Neuronal stem cell (in vitro differentiated cells): Measurements from ENCODE around the gene ELAVL4.

Experiments used
- DNase-seq: peaks from one replicate; pipeline ENCODE4 v3.0.0-alpha.2; 2013; ENCODE audit warnings: low spot score
- H2AFZ ChIP-seq: one replicate; pipeline ENCODE4 v1.6.1; 2013; ENCODE audit warnings: mild to moderate bottlenecking, low read length, inconsistent platforms
- H2AK5ac ChIP-seq: 2 replicates; pipeline ENCODE4 v1.6.1; 2013; ENCODE audit warnings: low read depth, mild to moderate bottlenecking, inconsistent platforms, low read length, moderate library complexity, mixed read lengths
- H2BK120ac ChIP-seq: 2 replicates; pipeline ENCODE4 v1.6.1; 2013; ENCODE audit warnings: low read depth, mild to moderate bottlenecking, inconsistent platforms, low read length, moderate library complexity, mixed read lengths
- H2BK12ac ChIP-seq: one replicate; pipeline ENCODE4 v1.6.1; 2013; ENCODE audit warnings: low read length, inconsistent platforms
- H2BK15ac ChIP-seq: 2 replicates; pipeline ENCODE4 v1.6.1; 2013; ENCODE audit warnings: mild to moderate bottlenecking, low read length, inconsistent platforms, mixed read lengths
- H2BK5ac ChIP-seq: one replicate; pipeline ENCODE4 v1.6.1; 2013; ENCODE audit warnings: inconsistent platforms, mild to moderate bottlenecking, low read length, moderate library complexity
- H3K14ac ChIP-seq: one replicate; pipeline ENCODE4 v1.6.1; 2013; ENCODE audit warnings: low read length, inconsistent platforms
- H3K18ac ChIP-seq: 2 replicates; pipeline ENCODE4 v1.6.1; 2013; ENCODE audit warnings: low read length, inconsistent platforms
- H3K23ac ChIP-seq: 2 replicates; pipeline ENCODE4 v1.6.1; 2013; ENCODE audit warnings: low read depth, mild to moderate bottlenecking, mixed read lengths, low read length, inconsistent platforms; ENCODE audit not compliant: poor library complexity
- H3K27ac ChIP-seq: replicated peaks from 3 replicates; pipeline ENCODE4 v1.5.1; 2013; ENCODE audit warnings: low read length, inconsistent platforms
- H3K27me3 ChIP-seq, 3 experiments: 2 replicates each; pipeline ENCODE4 v1.6.1; 2013; ENCODE audit warnings: low read length in 3 of 3, mild to moderate bottlenecking in 2 of 3, inconsistent platforms in 1 of 3, low read depth in 1 of 3, mixed read lengths in 1 of 3, moderate library complexity in 1 of 3; ENCODE audit not compliant: control insufficient read depth in 3 of 3, insufficient read depth in 3 of 3
- H3K36me3 ChIP-seq, 2 donors: replicated peaks in 1 of 2; 2 replicates each; pipeline ENCODE4 v1.6.1; 2013; ENCODE audit warnings: low read length in 2 of 2; ENCODE audit not compliant: control insufficient read depth in 2 of 2, insufficient read depth in 2 of 2
- H3K4ac ChIP-seq: 2 replicates; pipeline ENCODE4 v1.6.1; 2013; ENCODE audit warnings: inconsistent platforms, mild to moderate bottlenecking, low read length, moderate library complexity
- H3K4me1 ChIP-seq, 2 donors: 1 replicate in 1 of 2; 2 replicates in 1 of 2; pipeline ENCODE4 v1.6.1; 2013; ENCODE audit warnings: low read length in 2 of 2, low read depth in 1 of 2; ENCODE audit not compliant: control insufficient read depth in 2 of 2, insufficient read depth in 1 of 2
- H3K4me2 ChIP-seq: one replicate; pipeline ENCODE4 v1.6.1; 2013; ENCODE audit warnings: mild to moderate bottlenecking, low read length, inconsistent platforms; ENCODE audit not compliant: insufficient read depth, poor library complexity, severe bottlenecking
- H3K4me3 ChIP-seq, 2 donors: 2 replicates each; pipeline ENCODE4 v1.5.1; 2013; ENCODE audit warnings: low read length in 2 of 2, mild to moderate bottlenecking in 2 of 2, inconsistent platforms in 1 of 2, moderate library complexity in 1 of 2
- H3K79me1 ChIP-seq: one replicate; pipeline ENCODE4 v1.6.1; 2013; ENCODE audit warnings: low read depth, mild to moderate bottlenecking, inconsistent platforms, low read length, moderate library complexity
- H3K9ac ChIP-seq: one replicate; pipeline ENCODE4 v1.6.1; 2013; ENCODE audit warnings: mild to moderate bottlenecking, low read depth, low read length, inconsistent platforms; ENCODE audit not compliant: poor library complexity
- H3K9me3 ChIP-seq, 2 donors: replicated peaks in 1 of 2; 2 replicates each; pipeline versions ENCODE3 to v1.6.1; 2013; ENCODE audit warnings: low read length in 2 of 2, mild to moderate bottlenecking in 2 of 2, inconsistent platforms in 1 of 2, low read depth in 1 of 2, mixed read lengths in 1 of 2, moderate library complexity in 1 of 2; ENCODE audit not compliant: control insufficient read depth in 2 of 2, insufficient read depth in 1 of 2
- H4K8ac ChIP-seq: one replicate; pipeline ENCODE4 v1.6.1; 2013; ENCODE audit warnings: low read depth, mild to moderate bottlenecking, inconsistent platforms, low read length, moderate library complexity
- H4K91ac ChIP-seq: one replicate; pipeline ENCODE4 v1.6.1; 2013; ENCODE audit warnings: low read length, low read depth, mild to moderate bottlenecking, inconsistent platforms; ENCODE audit not compliant: poor library complexity
- WGBS, 2 donors: extraction: QIAGEN DNeasy Blood & Tissue Kit; methylation state at CpG; one replicate each; pipeline ENCODE4 v1.1.7; 2013; ENCODE audit warnings: missing lambda C conversion rate in 2 of 2, mixed read lengths in 1 of 2; ENCODE audit not compliant: insufficient read length in 2 of 2, insufficient replicate concordance in 1 of 2; ENCODE audit errors: extremely low coverage in 2 of 2; 5-methylcytosine and 5-hydroxymethylcytosine counted together

Gene ELAVL4

DNA sequence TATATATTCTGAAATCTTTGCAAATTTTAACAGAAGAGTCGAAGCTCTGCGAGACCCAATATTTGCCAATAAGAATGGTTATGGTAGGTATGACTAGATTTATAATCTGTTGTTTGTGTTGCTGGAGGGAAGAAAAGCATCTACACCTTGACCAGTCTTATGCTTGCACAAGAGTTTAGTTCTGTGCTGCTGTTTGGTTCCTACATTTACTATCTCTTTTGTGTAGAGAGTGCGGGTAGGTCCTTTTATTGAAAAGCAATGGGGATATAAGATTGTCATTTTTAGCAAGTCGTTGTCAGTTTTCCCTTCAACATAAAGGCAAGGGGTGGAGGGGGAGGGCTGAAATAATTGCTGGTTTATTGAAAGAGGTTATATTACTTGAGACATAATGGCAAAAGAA, 396 bp downstream of the ELAVL4 start:
- no peak for DNase-seq
- Histone ChIP-seq H2AK5ac (no peak overlapping the region), H3K18ac (no peak overlapping the region), H2BK12ac (no peak overlapping the region), H3K14ac (no peak overlapping the region), H3K36me3 (no peaks in the 10 kb centered on the region), H3K4me3 (no peak overlapping the region), H4K8ac (no peak overlapping the region), H3K4me2 (no peak overlapping the region), H2AFZ (no peak overlapping the region), H3K79me1 (no peaks in the 10 kb centered on the region), H3K23ac (no peak overlapping the region), H3K9me3 (no peaks in the 10 kb centered on the region), H2BK5ac (no peak overlapping the region), H3K9ac (no peak overlapping the region), H3K4me1 (peaks cover 6 to 22% of the 10 kb centered on the region in 2 donors), H3K27ac (no peak overlapping the region), H2BK15ac (no peak overlapping the region), H3K4ac (no peak overlapping the region), H3K27me3 (peaks cover 0 to 9% (median 2%) of the 10 kb centered on the region in 3 experiments), H2BK120ac (no peak overlapping the region), H4K91ac (no peak overlapping the region)
- WGBS, 2 donors, result no CpG with 5 or more reads among the region's 4 CpGs

DNA sequence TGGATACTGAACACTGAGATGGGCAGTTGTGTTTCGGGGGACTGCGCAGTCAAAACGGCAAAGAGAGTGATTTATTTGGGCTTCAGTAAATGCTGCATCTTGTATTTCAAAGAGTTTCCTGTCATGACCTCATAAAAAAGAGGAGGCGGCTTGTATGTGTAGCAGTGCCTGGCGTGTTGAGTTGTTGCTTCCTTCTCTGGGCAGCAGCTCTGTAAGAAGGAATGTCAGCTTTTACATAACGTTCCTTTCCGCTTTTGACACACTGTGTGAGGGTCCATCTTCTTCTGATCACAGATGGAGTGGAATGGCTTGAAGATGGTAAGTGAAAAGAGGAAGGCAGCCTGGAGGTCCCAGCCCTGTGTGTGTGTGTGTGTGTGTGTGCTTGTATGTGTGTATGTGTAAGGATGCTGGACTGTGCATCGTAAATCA, 941 bp downstream of the ELAVL4 start:
- H4K8ac ChIP-seq, result no peak overlapping the region
- whole genome bisulfite sequencing, 2 donors, result no CpG with 5 or more reads among the region's 8 CpGs
- H2AK5ac ChIP-seq, result no peak overlapping the region
- H2BK5ac ChIP-seq, result no peak overlapping the region
- no peak overlapping the region for H3K27ac ChIP-seq
- no peak overlapping the region for H3K23ac ChIP-seq
- H3K9ac ChIP-seq, result no peak overlapping the region
- H3K4me1 ChIP-seq, result peaks cover 6 to 22% of the 10 kb centered on the region in 2 donors
- H3K36me3 ChIP-seq, result no peaks in the 10 kb centered on the region
- no peak overlapping the region for H3K4me2 ChIP-seq
- H3K79me1 ChIP-seq, result no peaks in the 10 kb centered on the region
- no peak overlapping the region for H2BK120ac ChIP-seq
- H2BK15ac ChIP-seq, result no peak overlapping the region
- no peak overlapping the region for H3K4ac ChIP-seq
- no peak overlapping the region for H3K18ac ChIP-seq
- no peak overlapping the region for H2AFZ ChIP-seq
- DNase-seq, result no peak
- H3K4me3 ChIP-seq, result no peak overlapping the region
- peaks cover 0 to 9% (median 2%) of the 10 kb centered on the region in 3 experiments for H3K27me3 ChIP-seq
- H3K14ac ChIP-seq, result no peak overlapping the region
- no peak overlapping the region for H4K91ac ChIP-seq
- no peaks in the 10 kb centered on the region for H3K9me3 ChIP-seq
- no peak overlapping the region for H2BK12ac ChIP-seq

GRCh38 chr1:50110151-50110550, 1.4 kb downstream of the ELAVL4 start:
- Histone ChIP-seq H2BK15ac (no peak overlapping the region), H3K4ac (no peak overlapping the region), H3K27ac (peak overlapping the region; percentile 9), H3K36me3 (no peaks in the 10 kb centered on the region), H2BK5ac (no peak overlapping the region), H3K4me1 (peaks cover 6 to 22% of the 10 kb centered on the region in 2 donors), H2AK5ac (no peak overlapping the region), H3K9me3 (no peaks in the 10 kb centered on the region), H2AFZ (no peak overlapping the region), H3K4me2 (peak overlapping the region; percentile 35), H2BK12ac (no peak overlapping the region), H3K23ac (no peak overlapping the region), H3K18ac (no peak overlapping the region), H2BK120ac (no peak overlapping the region), H4K8ac (no peak overlapping the region), H4K91ac (no peak overlapping the region), H3K4me3 (no peak overlapping the region), H3K9ac (no peak overlapping the region), H3K79me1 (no peaks in the 10 kb centered on the region), H3K27me3 (peaks cover 0 to 9% (median 2%) of the 10 kb centered on the region in 3 experiments), H3K14ac (no peak overlapping the region)
- no CpG with 5 or more reads among the region's 9 CpGs for WGBS, 2 donors
- no peak for DNase-seq

- H3K14ac ChIP-seq, result no peak overlapping the region
- no peak overlapping the region for H3K9ac ChIP-seq
- no peak overlapping the region for H2AK5ac ChIP-seq
- H2AFZ ChIP-seq, result no peak overlapping the region
- no peak overlapping the region for H3K23ac ChIP-seq
- no peak overlapping the region for H2BK15ac ChIP-seq
- H3K27me3 ChIP-seq, result peaks cover 0 to 9% (median 2%) of the 10 kb centered on the region in 3 experiments
- no peaks in the 10 kb centered on the region for H3K9me3 ChIP-seq
- no CpG with 5 or more reads among the region's 7 CpGs for WGBS, 2 donors
- peak overlapping the region; percentile 35 for H3K4me2 ChIP-seq
- H4K8ac ChIP-seq, result no peak overlapping the region
- peak; percentile 70 for DNase-seq
- no peaks in the 10 kb centered on the region for H3K79me1 ChIP-seq
- H2BK5ac ChIP-seq, result no peak overlapping the region
- H3K4me3 ChIP-seq, result no peak overlapping the region
- peak overlapping the region; percentile 9 for H3K27ac ChIP-seq
- H3K18ac ChIP-seq, result no peak overlapping the region
- H3K36me3 ChIP-seq, result no peaks in the 10 kb centered on the region
- H3K4me1 ChIP-seq, result peaks cover 6 to 22% of the 10 kb centered on the region in 2 donors
- no peak overlapping the region for H4K91ac ChIP-seq
- no peak overlapping the region for H3K4ac ChIP-seq
- H2BK120ac ChIP-seq, result no peak overlapping the region
- H2BK12ac ChIP-seq, result no peak overlapping the region
Measured at GRCh38 chr1:50110656-50111055, 1.9 kb downstream of the ELAVL4 start.
